Activated B cell treated with CpG ODN at 0.5 μM for 24 hours (primary cell): ENCODE measurements around the gene FAM135A. TPM values are rescaled to one million over a fixed set of nuclear protein-coding genes. Genes with fewer than 3 reads are reported as not detected.

Experiments
- ATAC-seq: fragments of 200-7000 bp; cut with Tn5 transposase; one replicate; pipeline ENCODE4 v1.10.0; 2021; ENCODE audit warnings: low read depth, mild to moderate bottlenecking, moderate library complexity
- CTCF ChIA-PET: fragments of 350-600 bp; sonication (Branson Sonifier 250); formaldehyde crosslinking; loops from one replicate; lab custom pipeline; 2021; ENCODE audit warnings: antibody characterized with exemption; lab: Charles Lee
- POLR2A ChIA-PET: fragments of 350-600 bp; sonication (Branson Sonifier 250); formaldehyde crosslinking; loops from one replicate; lab custom pipeline; 2021; ENCODE audit warnings: antibody characterized with exemption; lab: Charles Lee
- DNase-seq: peaks from one replicate; pipeline ENCODE4 v3.0.0; 2022
- H3K27ac Mint-ChIP-seq: one replicate; pipeline ENCODE4 v1.8.0; 2020; ENCODE audit warnings: mixed read lengths
- H3K27me3 Mint-ChIP-seq: one replicate; pipeline ENCODE4 v1.8.0; 2021; ENCODE audit warnings: mixed read lengths
- H3K36me3 Mint-ChIP-seq: one replicate; pipeline ENCODE4 v1.8.0; 2021; ENCODE audit warnings: low read depth, mixed read lengths
- H3K4me1 Mint-ChIP-seq: one replicate; pipeline ENCODE4 v1.8.0; 2021; ENCODE audit warnings: mixed read lengths
- H3K4me3 Mint-ChIP-seq: one replicate; pipeline ENCODE4 v1.8.0; 2020; ENCODE audit warnings: mild to moderate bottlenecking, mixed read lengths
- H3K9me3 Mint-ChIP-seq: one replicate; pipeline ENCODE4 v1.8.0; 2020; ENCODE audit warnings: mixed read lengths
- CTCF ChIP-seq: fragments of 200-600 bp; IDR thresholded peaks from one replicate; pipeline ENCODE4 v1.8.0; 2022; ENCODE audit warnings: antibody characterized with exemption, mild to moderate bottlenecking
- intact Hi-C: fragments of 100-400 bp; cut with micrococcal nuclease; formaldehyde crosslinking; loops from one replicate; pipeline ENCODE4 v1.15.1; 2024
- total RNA-seq: library from RNA; stranded (reverse); gene quantifications from 2 replicates; pipeline ENCODE4 v1.2.3, GENCODE V29; 2022

FAM135A gene
- total RNA-seq, 1 donor from 2014 or later, result 18.2 TPM

GRCh38 chr6:70415660-70416059, 2.4 kb downstream of the FAM135A start:
- Mint-ChIP-seq H3K4me1 (peaks cover 23% of the 10 kb centered on the region), H3K9me3 (no peaks in the 10 kb centered on the region), H3K4me3 (no peak overlapping the region), H3K27me3 (no peaks in the 10 kb centered on the region), H3K36me3 (peaks cover 24% of the 10 kb centered on the region), H3K27ac (no peak overlapping the region)
- no peak for TF ChIP-seq CTCF
- ChIA-PET POLR2A (no interaction called here), CTCF (no interaction called here)
- DNase-seq, result no peak
- ATAC-seq, result no peak
- intact Hi-C loops, result loop anchor here (2.0 kb wide), 1 partner anchor 13 kb away; no protein-coding TSS in a partner anchor

GRCh38 chr6:70421509-70421908, 8.2 kb downstream of the FAM135A start:
- ChIA-PET CTCF (no interaction called here), POLR2A (no interaction called here)
- no peak for TF ChIP-seq CTCF
- no peak for ATAC-seq
- Mint-ChIP-seq H3K9me3 (no peaks in the 10 kb centered on the region), H3K4me1 (no peaks in the 10 kb centered on the region), H3K27me3 (no peaks in the 10 kb centered on the region), H3K36me3 (peaks cover 31% of the 10 kb centered on the region), H3K4me3 (no peak overlapping the region), H3K27ac (no peak overlapping the region)
- DNase-seq, result no peak
- intact Hi-C loops, result no loop called here

GRCh38 chr6:70423189-70424134, 10.2 kb downstream of the FAM135A start:
- H3K4me3 Mint-ChIP-seq, result no peak overlapping the region
- no peaks in the 10 kb centered on the region for H3K9me3 Mint-ChIP-seq
- ATAC-seq, result no peak
- CTCF ChIA-PET, result no interaction called here
- intact Hi-C loops, result no loop called here
- no peaks in the 10 kb centered on the region for H3K4me1 Mint-ChIP-seq
- peaks cover 33% of the 10 kb centered on the region for H3K36me3 Mint-ChIP-seq
- no peak for TF ChIP-seq CTCF
- DNase-seq, result no peak
- no peaks in the 10 kb centered on the region for H3K27me3 Mint-ChIP-seq
- POLR2A ChIA-PET, result interaction anchor here (1.2 kb wide), 1 partner anchor 10 kb away, joined by 3 read pairs; the partner anchor contains the start of gene FAM135A
- no peak overlapping the region for H3K27ac Mint-ChIP-seq

- POLR2A ChIA-PET, result interaction anchor here (1.2 kb wide), 1 partner anchor 11 kb away, joined by 3 read pairs; the partner anchor contains the start of gene FAM135A
- CTCF ChIA-PET, result no interaction called here
These were observed 11.0 kb downstream of the FAM135A start for GRCh38 chr6:70424291-70424690.

More at GRCh38 chr6:70424291-70424690, 11.0 kb downstream of the FAM135A start:
- Mint-ChIP-seq H3K9me3 (no peaks in the 10 kb centered on the region), H3K27ac (no peak overlapping the region), H3K36me3 (peaks cover 29% of the 10 kb centered on the region), H3K4me3 (no peak overlapping the region), H3K4me1 (no peaks in the 10 kb centered on the region), H3K27me3 (no peaks in the 10 kb centered on the region)
- ATAC-seq (no peak), DNase-seq (no peak)
- no peak for TF ChIP-seq CTCF
- intact Hi-C loops, result no loop called here
